HG03039 (cell line): ENCODE measurements around the gene PLXDC1.
"Not testable (repeated sequence)": the region's sequence is repeated elsewhere in the genome, so short reads cannot be mapped to it uniquely, and the experiment has no call there.

Experiments
- ATAC-seq: cut with Tn5 transposase; IDR thresholded peaks from one replicate; pipeline ENCODE4 v1.9.1; 2021; ENCODE audit warnings: mild to moderate bottlenecking, moderate library complexity; ENCODE audit not compliant: unreplicated experiment

Gene PLXDC1

DNA sequence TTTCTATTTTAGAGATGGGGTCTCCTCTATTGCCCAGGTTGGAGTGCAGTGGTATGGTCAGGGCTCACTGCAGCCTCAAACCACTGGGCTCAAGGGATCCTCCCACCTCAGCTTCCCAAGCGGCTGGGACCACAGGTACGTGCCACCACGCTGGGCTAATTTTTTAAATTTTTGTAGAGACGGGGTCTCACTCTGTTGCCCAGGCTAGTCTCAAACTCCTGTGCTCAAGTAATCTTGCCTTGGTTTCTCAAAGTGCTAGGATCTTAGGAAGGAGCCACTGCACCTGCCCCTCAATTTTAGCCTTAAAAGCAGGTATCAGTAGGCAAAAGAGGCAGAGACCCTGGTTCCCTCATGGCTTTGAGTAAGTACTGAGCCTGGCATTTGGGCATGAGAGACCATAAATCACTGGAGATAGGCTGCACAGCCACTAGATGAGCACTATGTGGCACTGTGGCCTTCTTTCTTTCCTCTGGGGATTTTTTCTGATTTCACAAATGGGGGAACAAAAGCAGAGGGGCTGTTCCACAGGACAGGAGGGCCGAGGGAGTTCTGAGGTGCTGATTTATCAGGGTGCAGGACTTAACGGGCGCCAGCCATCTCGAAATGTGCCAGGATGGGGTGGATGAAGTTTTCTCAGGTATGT, 82.2 kb downstream of the PLXDC1 start:
- ATAC-seq = no peak

DNA sequence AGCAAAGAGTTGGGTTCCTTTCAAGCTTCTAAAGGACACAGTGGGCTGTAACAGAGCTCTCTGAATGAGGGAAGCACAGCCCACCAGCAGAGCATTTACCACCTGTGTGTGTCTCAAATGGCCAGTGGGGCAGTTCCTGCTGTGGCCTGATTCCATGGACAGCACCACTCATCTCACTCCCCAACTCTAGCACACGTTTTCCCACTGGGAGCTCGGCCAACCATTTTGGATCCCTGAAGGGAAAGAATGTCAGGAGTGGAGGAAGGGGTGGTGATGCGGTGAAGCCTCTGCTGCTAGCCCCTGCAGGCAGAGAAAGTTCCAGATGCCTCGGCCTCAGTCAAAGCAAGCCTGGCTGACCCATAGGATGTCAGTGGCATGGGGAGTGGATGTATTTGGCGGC, 86.6 kb downstream of the PLXDC1 start:
- no peak for ATAC-seq

- no peak for ATAC-seq
Measured at GRCh38 chr17:39064374-39064773, 87.1 kb downstream of the PLXDC1 start.

DNA sequence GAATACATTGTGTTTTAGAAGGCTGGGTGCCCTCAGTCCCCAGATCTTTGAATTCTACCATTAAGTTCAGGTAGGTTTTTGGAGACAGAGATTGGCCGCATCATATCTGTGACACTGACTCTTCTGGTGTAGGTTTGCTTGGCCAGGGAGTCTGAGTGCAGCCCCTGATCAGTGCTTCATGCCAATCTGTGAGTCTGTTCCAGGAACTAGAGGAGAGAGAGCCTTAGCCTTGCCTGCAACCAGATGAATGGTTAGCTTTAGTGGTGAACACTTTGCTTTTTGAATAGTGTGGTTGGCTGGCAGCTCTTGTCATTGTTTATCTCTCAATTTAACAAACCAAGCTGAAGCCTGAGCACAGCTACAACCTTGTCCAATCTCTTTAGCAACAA, 87.8 kb downstream of the PLXDC1 start:
- no peak for ATAC-seq

DNA sequence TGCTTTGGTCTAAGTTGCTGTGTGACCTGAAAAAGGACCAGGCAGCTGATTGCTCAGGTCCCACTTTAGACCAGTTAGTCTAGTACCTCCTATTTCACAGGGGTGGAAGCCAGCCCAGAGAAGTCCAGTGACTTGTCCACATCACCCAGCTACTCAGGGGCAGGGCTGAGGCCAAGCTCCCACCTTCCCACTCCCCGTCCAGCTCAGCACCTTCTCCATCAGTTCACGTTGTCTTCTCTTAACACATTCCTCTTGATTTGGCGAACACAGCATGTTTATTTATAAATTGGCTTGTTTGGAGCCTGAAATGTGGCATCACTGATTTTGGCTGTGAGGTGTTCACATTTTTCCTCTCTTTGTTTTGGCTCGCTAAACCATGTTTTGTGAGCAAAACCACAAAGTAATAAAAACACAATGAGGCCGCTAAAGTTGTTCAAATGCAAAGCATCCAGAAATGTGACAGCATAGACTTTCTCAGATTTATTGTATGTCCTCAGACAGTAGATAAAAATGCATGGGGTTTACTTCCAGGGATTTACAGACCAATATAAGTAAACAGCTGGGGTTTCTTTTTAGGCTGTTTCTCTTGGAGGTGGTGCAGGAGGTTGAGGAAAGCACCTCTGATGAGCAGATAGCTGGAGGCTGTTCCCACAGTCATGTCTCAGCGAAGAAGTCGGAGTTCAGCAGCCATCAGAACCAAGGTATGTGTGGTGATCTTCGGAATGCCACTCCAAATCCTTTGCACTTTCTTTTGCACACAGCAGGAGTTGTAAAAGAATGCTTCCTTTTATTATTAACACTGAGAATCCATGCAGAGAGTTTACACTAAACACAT, 88.4 kb downstream of the PLXDC1 start:
- ATAC-seq = no peak

- no peak for ATAC-seq
Measured at GRCh38 chr17:39058524-39058923, 92.9 kb downstream of the PLXDC1 start.

DNA sequence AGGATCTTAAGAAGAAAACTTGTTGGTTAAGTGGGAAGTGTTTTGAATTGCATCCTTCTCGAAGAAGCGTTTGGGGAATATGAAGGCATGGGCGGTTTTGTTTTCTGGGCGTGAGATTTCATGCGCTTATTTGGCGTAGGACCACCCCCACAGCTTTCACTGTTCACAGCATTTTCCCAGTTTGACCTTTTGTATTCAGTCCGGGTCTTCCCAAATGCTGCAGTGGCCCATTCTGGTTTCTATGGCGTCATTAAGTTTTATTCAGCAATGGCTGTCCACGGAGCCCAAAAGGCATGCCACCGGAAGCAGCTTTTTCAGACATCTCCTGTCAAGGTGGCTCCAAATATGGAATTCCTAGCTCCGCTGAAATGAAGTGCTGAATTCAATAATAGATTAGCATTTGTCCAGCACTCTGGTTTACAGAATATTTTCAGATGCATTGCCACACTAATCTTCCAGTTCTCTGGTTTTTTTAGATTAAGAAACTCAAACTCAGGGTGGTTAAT, 93.7 kb downstream of the PLXDC1 start:
- ATAC-seq = no peak

DNA sequence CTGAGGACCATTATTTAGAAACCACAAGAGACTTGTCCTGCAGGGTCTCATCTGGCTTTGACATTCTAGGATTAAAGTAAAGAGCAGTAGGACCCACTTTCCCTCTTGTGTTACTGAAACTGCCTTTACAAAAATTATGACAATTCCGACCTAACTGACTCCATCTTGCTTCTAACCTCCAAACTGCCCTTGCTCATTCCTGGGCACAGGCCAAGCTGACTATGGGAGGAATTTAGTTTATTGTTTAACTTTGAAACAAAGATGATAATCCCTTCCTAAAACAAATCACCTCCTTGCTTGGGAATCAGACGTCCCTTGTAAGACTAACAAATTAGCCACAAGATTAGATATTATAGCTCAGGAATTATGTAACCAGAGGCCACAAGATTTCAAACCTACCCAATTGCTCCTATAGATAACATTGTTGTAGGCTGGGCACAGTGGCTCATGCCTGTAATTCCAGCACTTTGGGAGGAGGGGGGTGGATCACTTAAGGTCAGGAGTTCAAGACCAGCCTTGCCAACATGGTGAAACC, 97.3 kb downstream of the PLXDC1 start:
- no peak for ATAC-seq

- ATAC-seq = not testable (repeated sequence)
Measured at GRCh38 chr17:39052423-39052822, 99.0 kb downstream of the PLXDC1 start.

DNA sequence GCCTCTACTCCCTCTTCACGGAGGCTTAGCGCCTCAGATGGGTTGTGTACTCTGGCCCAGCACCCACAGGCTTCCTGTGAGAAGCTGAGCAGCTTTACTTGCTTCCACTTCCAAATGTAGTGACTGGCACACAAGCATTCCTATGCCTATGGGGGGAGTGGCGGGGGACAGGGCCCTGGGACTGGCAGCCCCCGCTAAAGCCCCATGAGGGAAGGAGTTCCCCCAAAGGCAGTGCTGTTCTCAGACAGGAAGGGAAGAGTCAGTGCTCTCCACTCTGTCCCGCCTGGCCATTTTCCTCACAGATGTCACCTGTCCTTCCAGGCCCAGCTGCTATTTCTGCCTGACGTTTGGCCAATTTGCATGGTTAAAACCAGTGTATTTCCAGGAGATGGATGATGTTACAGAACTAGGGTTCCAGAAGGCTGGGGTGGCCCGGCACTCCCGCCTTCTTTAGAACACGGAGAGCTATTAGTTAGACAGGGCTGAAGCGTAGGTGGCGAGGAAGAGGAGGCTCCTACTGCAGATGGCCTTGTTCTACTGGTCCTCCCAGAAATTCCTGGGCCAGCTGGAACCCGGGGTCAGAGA, 100.3 kb downstream of the PLXDC1 start:
- no peak for ATAC-seq

- no peak for ATAC-seq
Measured at GRCh38 chr17:39045948-39046679, 105.3 kb downstream of the PLXDC1 start.

DNA sequence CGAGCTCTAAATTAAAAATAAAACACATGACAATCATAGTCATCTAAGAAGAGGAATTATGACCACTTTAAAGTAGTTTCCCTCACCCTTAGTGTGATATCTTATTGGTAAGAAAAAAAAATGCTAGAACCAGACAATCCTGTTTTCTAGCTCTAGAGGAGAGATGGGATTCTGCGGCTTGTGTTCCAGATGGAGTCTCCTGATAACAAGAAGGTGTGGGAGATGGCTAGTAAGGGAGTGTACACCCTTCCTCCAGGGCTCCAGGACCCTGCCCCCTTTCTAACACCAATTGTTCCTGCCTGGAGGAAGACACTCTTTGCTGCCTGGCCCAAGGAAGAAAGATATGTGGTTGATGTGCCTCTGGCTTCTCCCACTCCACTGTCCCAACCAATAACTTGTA, 115.4 kb downstream of the PLXDC1 start:
- no peak for ATAC-seq

- not testable (repeated sequence) for ATAC-seq
Measured at GRCh38 chr17:39035578-39035977, 115.9 kb downstream of the PLXDC1 start.

DNA sequence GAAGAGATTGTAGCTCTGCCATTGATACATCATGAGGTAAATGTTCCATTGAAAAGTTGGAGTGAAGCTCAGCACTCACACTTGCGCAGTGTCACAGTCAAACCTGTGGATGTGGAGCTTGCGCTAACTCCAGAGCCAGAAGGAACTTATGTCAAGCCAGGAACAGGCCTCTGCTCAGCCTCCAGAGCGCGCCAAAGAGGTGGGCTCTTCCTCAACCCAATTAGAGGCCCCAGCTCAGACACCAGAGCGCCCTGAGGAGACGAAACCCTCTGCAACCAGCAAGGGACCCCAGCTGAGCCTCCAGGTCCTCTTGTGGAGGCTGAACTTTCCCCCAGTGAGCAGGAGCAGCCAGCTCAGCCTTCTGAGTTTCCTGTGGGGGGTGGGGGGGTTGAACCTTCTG, 122.7 kb downstream of the PLXDC1 start:
- ATAC-seq = no peak

GRCh38 chr17:39027455-39028035, 123.9 kb downstream of the PLXDC1 start:
- ATAC-seq = no peak

DNA sequence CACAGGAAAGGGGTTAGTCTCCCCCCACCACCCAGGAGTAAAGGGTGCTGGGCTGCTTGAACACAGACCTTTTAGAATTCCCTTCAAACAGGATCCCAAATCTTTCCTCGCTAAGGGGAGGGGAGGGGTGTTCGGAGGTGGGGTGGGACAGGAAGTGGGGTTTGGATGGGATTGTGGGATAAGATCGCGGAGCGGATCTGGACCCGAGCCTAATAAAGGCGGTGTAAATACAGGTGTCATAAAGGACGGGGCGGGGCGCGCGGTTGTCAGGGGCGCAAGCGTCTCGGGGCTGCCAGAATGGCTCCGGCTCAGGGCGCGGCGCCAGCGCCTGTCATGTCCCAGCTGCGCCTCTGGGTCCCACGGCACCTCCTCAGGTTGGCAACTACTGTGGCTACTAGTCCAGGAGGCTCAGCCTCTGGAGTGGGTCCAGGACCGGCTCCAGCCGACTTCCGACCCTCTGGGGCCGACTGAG, 124.4 kb downstream of the PLXDC1 start:
- no peak for ATAC-seq

DNA sequence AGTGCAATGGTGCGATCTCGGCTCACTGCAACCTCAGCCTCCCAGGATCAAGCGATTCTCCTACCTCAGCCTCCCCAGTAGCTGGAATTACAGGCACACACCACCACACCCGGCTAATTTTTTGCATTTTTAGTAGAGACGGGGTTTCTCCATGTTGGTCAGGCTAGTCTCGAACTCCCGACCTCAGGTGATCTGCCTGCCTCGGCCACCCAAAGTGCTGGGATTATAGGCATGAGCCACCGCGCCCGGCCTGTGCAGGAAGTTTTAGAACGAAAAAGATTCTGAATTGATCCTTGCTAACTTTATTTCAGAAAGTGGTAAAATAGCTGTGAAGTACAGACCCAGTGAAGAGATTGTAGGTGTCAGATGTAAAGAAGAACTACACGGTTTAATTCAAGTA, 125.1 kb downstream of the PLXDC1 start:
- not testable (repeated sequence) for ATAC-seq

GRCh38 chr17:39022924-39023323, 128.5 kb downstream of the PLXDC1 start:
- no peak for ATAC-seq

DNA sequence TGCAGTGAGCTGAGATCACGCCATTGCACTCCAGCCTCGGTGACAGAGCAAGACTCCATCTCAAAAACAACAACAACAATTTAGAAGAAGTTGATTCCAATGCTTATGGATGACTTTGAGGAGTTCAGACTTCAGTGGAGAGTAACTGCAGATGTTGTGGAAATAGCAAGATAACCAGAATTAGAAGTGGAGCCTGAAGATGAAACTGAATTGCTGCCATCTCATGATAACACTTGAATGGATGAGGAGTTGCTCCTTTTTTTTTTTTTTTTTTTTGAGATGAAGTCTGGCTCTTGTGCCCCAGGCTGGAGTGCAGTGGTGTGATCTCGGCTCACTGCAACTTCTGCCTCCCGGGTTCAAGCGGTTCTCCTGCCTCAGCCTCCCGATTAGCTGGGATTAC, 131.4 kb downstream of the PLXDC1 start:
- not testable (repeated sequence) for ATAC-seq
